GM04504 (cell line): ENCODE measurements around the gene ADGRG3.
"Not testable (repeated sequence)": the region's sequence is repeated elsewhere in the genome, so short reads cannot be mapped to it uniquely, and the experiment has no call there.

Experiments used
- DNase-seq: peaks from one replicate; pipeline ENCODE4 v3.0.0-alpha.2; 2012; ENCODE audit warnings: low read depth

The ADGRG3 gene

GRCh38 chr16:57697896-57698537 is 29.9 kb downstream of the ADGRG3 start:
- DNase-seq: no peak

- DNase-seq: no peak
Observed at GRCh38 chr16:57698812-57699405, 30.8 kb downstream of the ADGRG3 start.

- no peak for DNase-seq
Observed at GRCh38 chr16:57699481-57699880, 31.4 kb downstream of the ADGRG3 start.

- DNase-seq: no peak
Observed at GRCh38 chr16:57699899-57700298, 31.8 kb downstream of the ADGRG3 start.

- DNase-seq: no peak
Observed at GRCh38 chr16:57700781-57701551, 32.9 kb downstream of the ADGRG3 start.

- DNase-seq: no peak
Observed at GRCh38 chr16:57701759-57702371, 33.8 kb downstream of the ADGRG3 start.

GRCh38 chr16:57703416-57704010 is 35.4 kb downstream of the ADGRG3 start:
- no peak for DNase-seq

GRCh38 chr16:57704011-57704904 is 36.2 kb downstream of the ADGRG3 start:
- DNase-seq: no peak

- DNase-seq: no peak
Observed at GRCh38 chr16:57704905-57705852, 37.1 kb downstream of the ADGRG3 start.

- no peak for DNase-seq
Observed at GRCh38 chr16:57706717-57707116, 38.6 kb downstream of the ADGRG3 start.

GRCh38 chr16:57707331-57707730 is 39.2 kb downstream of the ADGRG3 start:
- no peak for DNase-seq

- DNase-seq: no peak
Observed at GRCh38 chr16:57708168-57708567, 40.1 kb downstream of the ADGRG3 start.

- DNase-seq: no peak
Observed at GRCh38 chr16:57709663-57710062, 41.6 kb downstream of the ADGRG3 start.

GRCh38 chr16:57711346-57711745 is 43.2 kb downstream of the ADGRG3 start:
- DNase-seq: no peak

GRCh38 chr16:57711993-57712392 is 43.9 kb downstream of the ADGRG3 start:
- DNase-seq: no peak

- not testable (repeated sequence) for DNase-seq
Observed at GRCh38 chr16:57712569-57712968, 44.5 kb downstream of the ADGRG3 start.

GRCh38 chr16:57713596-57713995 is 45.5 kb downstream of the ADGRG3 start:
- DNase-seq: no peak

- no peak for DNase-seq
Observed at GRCh38 chr16:57714047-57714446, 45.9 kb downstream of the ADGRG3 start.

- no peak for DNase-seq
Observed at GRCh38 chr16:57720142-57720575, 52.1 kb downstream of the ADGRG3 start.
